Breast epithelium (tissue), 4 donors: ENCODE measurements around the gene RERGL. TPM values are rescaled to one million over a fixed set of nuclear protein-coding genes. Genes with fewer than 3 reads are reported as not detected.
"Not testable (repeated sequence)": the region's sequence is repeated elsewhere in the genome, so short reads cannot be mapped to it uniquely, and the experiment has no call there.

Experiments used
- DNase-seq, 2 donors: peaks; one replicate each; pipeline ENCODE4 v3.0.0-alpha.2; 2019; ENCODE audit warnings: low spot score in 2 of 2
- H3K27ac ChIP-seq, 2 donors: fragments of 200-600 bp; sonication (generic) in 1 of 2; one replicate each; pipeline ENCODE4 v1.5.1; 2016 to 2019; ENCODE audit warnings: mild to moderate bottlenecking in 1 of 2
- H3K27me3 ChIP-seq, 2 donors: fragments of 200-600 bp; sonication (generic) in 1 of 2; one replicate each; pipeline versions ENCODE4 v1.5.1 to v1.6.0; 2017 to 2019; ENCODE audit warnings: control low read depth in 1 of 2, mild to moderate bottlenecking in 1 of 2
- H3K36me3 ChIP-seq: fragments of 200-600 bp; one replicate; pipeline ENCODE4 v1.5.1; 2019
- H3K4me1 ChIP-seq, 2 donors: fragments of 200-600 bp; sonication (generic); one replicate each; pipeline ENCODE4 v1.5.1; 2016 to 2019; ENCODE audit warnings: control low read depth in 1 of 2
- H3K4me3 ChIP-seq, 3 donors: fragments of 200-600 bp; sonication (generic); 1 replicate in 2 of 3; 2 replicates in 1 of 3; pipeline ENCODE4 v1.5.1; 2016 to 2019; ENCODE audit warnings: mild to moderate bottlenecking in 3 of 3, moderate library complexity in 2 of 3
- H3K9me3 ChIP-seq, 2 donors: fragments of 200-600 bp; sonication (generic) in 1 of 2; one replicate each; pipeline ENCODE4 v1.5.1; 2016 to 2019; ENCODE audit warnings: control low read depth in 1 of 2
- CTCF ChIP-seq, 3 donors: fragments of 450-650 bp; IDR thresholded peaks; one replicate each; pipeline ENCODE4 v1.5.1; 2016 to 2017; ENCODE audit warnings: antibody characterized with exemption in 3 of 3, mild to moderate bottlenecking in 3 of 3, moderate library complexity in 3 of 3
- POLR2A ChIP-seq: fragments of 450-650 bp; IDR thresholded peaks from one replicate; pipeline ENCODE4 v1.6.1; 2016; ENCODE audit warnings: antibody characterized with exemption, mild to moderate bottlenecking, moderate library complexity
- POLR2AphosphoS5 ChIP-seq, 3 donors: sonication (generic); formaldehyde crosslinking; IDR thresholded peaks; one replicate each; pipeline ENCODE4 v1.6.1; 2017; ENCODE audit warnings: antibody characterized with exemption in 3 of 3
- intact Hi-C: fragments of 100-400 bp; cut with DNase I; formaldehyde crosslinking; loops from one replicate; pipeline ENCODE4 v1.15.1; 2023; ENCODE audit warnings: low total_unique reads
- total RNA-seq, 3 donors: library from RNA; depleted of rRNA; stranded (reverse); fragments of >200 nt; gene quantifications; one replicate each; pipeline ENCODE4 v1.1.0, GENCODE V29; 2016

RERGL gene
- total RNA-seq, 3 donors from 2014 or later: 1.4 to 9.1 (median 3.6) TPM

GRCh38 chr12:18079541-18080246 is 10.3 kb downstream of the RERGL start:
- no peaks in the 10 kb centered on the region for H3K9me3 ChIP-seq
- H3K4me1 ChIP-seq: no peaks in the 10 kb centered on the region
- intact Hi-C loops: no loop called here
- H3K4me3 ChIP-seq: no peak overlapping the region
- H3K27ac ChIP-seq: no peak overlapping the region
- H3K27me3 ChIP-seq: no peaks in the 10 kb centered on the region
- no peaks in the 10 kb centered on the region for H3K36me3 ChIP-seq
- no peak for DNase-seq
- no peak for TF ChIP-seq POLR2A

GRCh38 chr12:18074001-18074400 is 16.0 kb downstream of the RERGL start:
- no peak for DNase-seq
- H3K27ac ChIP-seq: no peak overlapping the region
- intact Hi-C loops: no loop called here
- H3K4me1 ChIP-seq: no peaks in the 10 kb centered on the region
- no peak overlapping the region for H3K4me3 ChIP-seq
- TF ChIP-seq POLR2A (no peak), CTCF (IDR thresholded peaks at IDR 0.05) (no peak), POLR2AphosphoS5 (IDR thresholded peaks at IDR 0.05) (no peak)
- no peaks in the 10 kb centered on the region for H3K9me3 ChIP-seq
- no peaks in the 10 kb centered on the region for H3K27me3 ChIP-seq
- H3K36me3 ChIP-seq: no peaks in the 10 kb centered on the region

- no peaks in the 10 kb centered on the region for H3K4me1 ChIP-seq
- H3K27ac ChIP-seq: no peak overlapping the region
- no peaks in the 10 kb centered on the region for H3K27me3 ChIP-seq
- intact Hi-C loops: no loop called here
- no peaks in the 10 kb centered on the region for H3K9me3 ChIP-seq
- no peak for DNase-seq
- no peaks in the 10 kb centered on the region for H3K36me3 ChIP-seq
- no peak for TF ChIP-seq POLR2A
- TF ChIP-seq POLR2AphosphoS5 (IDR thresholded peaks at IDR 0.05): no peak
- no peak for TF ChIP-seq CTCF (IDR thresholded peaks at IDR 0.05)
- H3K4me3 ChIP-seq: no peak overlapping the region
These were observed 17.3 kb downstream of the RERGL start for GRCh38 chr12:18072723-18073122.

DNA sequence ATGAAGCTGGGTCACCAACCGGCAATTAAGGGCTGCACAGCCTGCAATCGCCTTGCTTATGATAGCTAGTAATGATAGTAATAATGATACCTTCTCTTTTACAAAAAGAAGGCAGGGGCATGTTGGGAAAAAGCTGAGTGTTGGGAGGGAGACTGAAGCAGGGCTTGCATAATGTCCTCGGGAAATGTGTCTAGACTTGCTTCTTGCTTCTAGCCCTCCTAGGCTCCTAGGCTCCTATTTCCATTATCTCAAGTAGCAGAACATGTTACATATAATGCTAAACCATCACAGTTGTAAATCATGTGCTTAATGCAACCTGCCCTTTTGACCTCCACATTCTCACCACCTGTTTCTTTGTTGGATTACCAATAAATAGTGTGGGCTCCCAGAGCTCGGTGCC is 18.7 kb downstream of the RERGL start:
- intact Hi-C loops: no loop called here

DNA sequence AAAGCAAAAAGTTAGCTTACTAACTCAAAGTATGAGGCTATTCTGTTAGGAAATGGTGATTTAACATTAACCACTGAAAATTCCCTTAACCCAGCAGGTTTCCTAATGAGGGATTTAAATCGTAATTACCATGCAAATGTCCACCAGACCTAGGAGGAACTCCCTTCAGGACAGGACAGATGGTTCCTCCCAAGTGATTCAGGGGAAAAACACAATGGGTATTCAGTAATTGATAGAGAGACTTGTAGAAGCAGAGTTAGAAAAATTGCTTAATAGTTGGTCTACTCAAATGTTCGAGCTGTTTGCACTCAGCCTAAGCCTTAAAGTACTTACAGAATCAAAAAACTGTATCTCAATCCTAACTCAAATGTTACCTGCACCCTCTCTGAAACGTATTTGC is 21.6 kb downstream of the RERGL start:
- no peaks in the 10 kb centered on the region for H3K9me3 ChIP-seq
- intact Hi-C loops: no loop called here
- no peaks in the 10 kb centered on the region for H3K4me1 ChIP-seq
- no peaks in the 10 kb centered on the region for H3K27me3 ChIP-seq
- no peak for DNase-seq
- H3K4me3 ChIP-seq: no peak overlapping the region
- no peaks in the 10 kb centered on the region for H3K36me3 ChIP-seq
- TF ChIP-seq POLR2AphosphoS5 (IDR thresholded peaks at IDR 0.05) (no peak), POLR2A (no peak), CTCF (IDR thresholded peaks at IDR 0.05) (no peak)
- H3K27ac ChIP-seq: no peak overlapping the region

More for the DNA sequence above, 18.7 kb downstream of the RERGL start:
- no peak for DNase-seq
- Histone ChIP-seq H3K4me1 (no peaks in the 10 kb centered on the region), H3K36me3 (no peaks in the 10 kb centered on the region), H3K27me3 (no peaks in the 10 kb centered on the region), H3K9me3 (no peaks in the 10 kb centered on the region), H3K27ac (no peak overlapping the region), H3K4me3 (no peak overlapping the region)
- TF ChIP-seq POLR2AphosphoS5 (IDR thresholded peaks at IDR 0.05) (no peak), POLR2A (no peak), CTCF (IDR thresholded peaks at IDR 0.05) (no peak)

- H3K9me3 ChIP-seq: peaks cover 0 to 6% of the 10 kb centered on the region in 2 donors
- H3K27me3 ChIP-seq: no peaks in the 10 kb centered on the region
- TF ChIP-seq POLR2A (no peak), POLR2AphosphoS5 (IDR thresholded peaks at IDR 0.05) (no peak), CTCF (IDR thresholded peaks at IDR 0.05) (no peak)
- DNase-seq: no peak
- no peak overlapping the region for H3K27ac ChIP-seq
- H3K4me1 ChIP-seq: no peaks in the 10 kb centered on the region
- no peaks in the 10 kb centered on the region for H3K36me3 ChIP-seq
- intact Hi-C loops: no loop called here
- no peak overlapping the region for H3K4me3 ChIP-seq
These were observed 23.3 kb downstream of the RERGL start for GRCh38 chr12:18066666-18067065.

- H3K27me3 ChIP-seq, H3K4me1 ChIP-seq, intact Hi-C loops, H3K27ac ChIP-seq, H3K36me3 ChIP-seq, H3K4me3 ChIP-seq, DNase-seq: not testable (repeated sequence)
- H3K9me3 ChIP-seq: peaks cover 0 to 14% of the 10 kb centered on the region in 2 donors
These were observed 27.1 kb downstream of the RERGL start for GRCh38 chr12:18062867-18063266.
